ENCODE results near the gene MLNR.

DNA sequence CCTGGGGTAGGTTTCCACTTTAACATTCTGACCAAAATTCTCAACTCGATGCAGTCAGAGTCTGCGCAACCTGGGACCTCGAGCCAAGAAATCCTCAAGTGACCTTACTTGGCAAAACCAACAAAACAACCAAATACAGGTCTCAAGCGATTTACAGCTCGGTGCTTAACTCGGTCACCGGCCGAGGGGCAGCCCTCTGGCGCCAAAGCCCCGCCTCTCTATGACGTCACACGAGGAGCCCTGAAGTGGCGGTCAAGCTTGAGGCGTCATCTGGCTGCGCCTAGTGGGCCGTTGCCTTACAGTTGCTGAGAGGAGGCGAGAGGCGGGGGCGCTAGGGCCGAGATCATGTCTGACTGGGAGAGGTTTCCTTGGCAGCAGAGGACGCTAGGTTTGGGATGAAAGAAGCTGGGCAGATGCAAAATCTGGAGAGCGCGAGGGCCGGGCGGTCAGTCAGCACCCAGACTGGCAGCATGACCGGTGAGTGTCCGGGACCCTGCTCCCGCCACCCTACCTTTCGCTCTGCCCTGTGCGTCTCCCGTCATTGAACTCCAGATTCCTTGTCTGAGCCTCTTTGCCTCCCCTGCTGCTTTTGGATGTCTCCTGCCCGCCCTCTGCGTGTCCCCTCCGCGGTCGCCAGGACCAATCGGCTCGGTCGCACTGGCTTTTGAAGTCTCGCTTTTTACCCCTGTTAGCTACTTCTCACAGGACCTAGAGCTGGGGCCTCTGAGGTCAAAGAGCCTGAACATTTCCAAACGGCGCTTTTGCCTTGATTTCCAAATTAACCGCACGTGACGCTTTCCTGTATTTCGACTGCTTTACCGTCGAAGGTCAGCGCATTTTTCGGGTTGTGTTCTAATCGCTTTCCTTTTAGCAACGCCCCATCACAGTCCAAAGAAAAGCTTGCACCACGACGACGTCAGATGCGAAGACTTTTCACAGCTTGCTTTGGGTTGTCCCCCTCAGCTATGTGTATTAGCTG lies 27.8 kb downstream of the MLNR start, which contains the start of gene CDADC1:
- TF ChIP-seq, protein P1, sequence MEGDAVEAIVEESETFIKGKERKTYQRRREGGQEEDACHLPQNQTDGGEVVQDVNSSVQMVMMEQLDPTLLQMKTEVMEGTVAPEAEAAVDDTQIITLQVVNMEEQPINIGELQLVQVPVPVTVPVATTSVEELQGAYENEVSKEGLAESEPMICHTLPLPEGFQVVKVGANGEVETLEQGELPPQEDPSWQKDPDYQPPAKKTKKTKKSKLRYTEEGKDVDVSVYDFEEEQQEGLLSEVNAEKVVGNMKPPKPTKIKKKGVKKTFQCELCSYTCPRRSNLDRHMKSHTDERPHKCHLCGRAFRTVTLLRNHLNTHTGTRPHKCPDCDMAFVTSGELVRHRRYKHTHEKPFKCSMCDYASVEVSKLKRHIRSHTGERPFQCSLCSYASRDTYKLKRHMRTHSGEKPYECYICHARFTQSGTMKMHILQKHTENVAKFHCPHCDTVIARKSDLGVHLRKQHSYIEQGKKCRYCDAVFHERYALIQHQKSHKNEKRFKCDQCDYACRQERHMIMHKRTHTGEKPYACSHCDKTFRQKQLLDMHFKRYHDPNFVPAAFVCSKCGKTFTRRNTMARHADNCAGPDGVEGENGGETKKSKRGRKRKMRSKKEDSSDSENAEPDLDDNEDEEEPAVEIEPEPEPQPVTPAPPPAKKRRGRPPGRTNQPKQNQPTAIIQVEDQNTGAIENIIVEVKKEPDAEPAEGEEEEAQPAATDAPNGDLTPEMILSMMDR (conservative IDR thresholded peaks at IDR 0.05 in 1 of 2, IDR thresholded peaks at IDR 0.05 in 1 of 2; ENCODE audit: low read depth in 1 of 2, low read length in 2 of 2) = no peak
- no peak for TF ChIP-seq EZH2 (IDR thresholded peaks at IDR 0.05; ENCODE audit: low read length, missing control alignments)
